Nephron (organoid): ENCODE measurements around the gene GCLM.
A peak's percentile ranks its signal among the peaks of the same experiment; 100 is the strongest.
"Not testable (repeated sequence)": the region's sequence is repeated elsewhere in the genome, so short reads cannot be mapped to it uniquely, and the experiment has no call there.

Source experiments
- H3K27ac Mint-ChIP-seq, 3 experiments: 2 replicates each; pipeline ENCODE4 v1.8.0; 2020; ENCODE audit warnings: mixed read lengths in 3 of 3, mild to moderate bottlenecking in 2 of 3, moderate library complexity in 1 of 3
- H3K27me3 Mint-ChIP-seq: 2 replicates; pipeline ENCODE4 v1.8.0; 2021; ENCODE audit warnings: low read depth, mild to moderate bottlenecking, moderate library complexity, mixed read lengths
- H3K36me3 Mint-ChIP-seq: 2 replicates; pipeline ENCODE4 v1.8.0; 2020; ENCODE audit warnings: low read depth, mixed read lengths
- H3K4me1 Mint-ChIP-seq: 2 replicates; pipeline ENCODE4 v1.8.0; 2020; ENCODE audit warnings: mixed read lengths
- H3K4me3 Mint-ChIP-seq, 3 experiments: 2 replicates each; pipeline ENCODE4 v1.8.0; 2020; ENCODE audit warnings: mild to moderate bottlenecking in 3 of 3, mixed read lengths in 3 of 3, moderate library complexity in 2 of 3
- H3K9me3 Mint-ChIP-seq: 2 replicates; pipeline ENCODE4 v1.8.0; 2020; ENCODE audit warnings: mixed read lengths
- TF ChIP-seq, protein P1 (sequence below), 3 experiments: fragments of 200-600 bp; sonication (generic); IDR thresholded peaks; one replicate each; pipeline ENCODE4 v1.5.0; 2021; ENCODE audit warnings: antibody characterized with exemption in 3 of 3; ENCODE audit not compliant: unreplicated experiment in 3 of 3

GCLM gene

DNA sequence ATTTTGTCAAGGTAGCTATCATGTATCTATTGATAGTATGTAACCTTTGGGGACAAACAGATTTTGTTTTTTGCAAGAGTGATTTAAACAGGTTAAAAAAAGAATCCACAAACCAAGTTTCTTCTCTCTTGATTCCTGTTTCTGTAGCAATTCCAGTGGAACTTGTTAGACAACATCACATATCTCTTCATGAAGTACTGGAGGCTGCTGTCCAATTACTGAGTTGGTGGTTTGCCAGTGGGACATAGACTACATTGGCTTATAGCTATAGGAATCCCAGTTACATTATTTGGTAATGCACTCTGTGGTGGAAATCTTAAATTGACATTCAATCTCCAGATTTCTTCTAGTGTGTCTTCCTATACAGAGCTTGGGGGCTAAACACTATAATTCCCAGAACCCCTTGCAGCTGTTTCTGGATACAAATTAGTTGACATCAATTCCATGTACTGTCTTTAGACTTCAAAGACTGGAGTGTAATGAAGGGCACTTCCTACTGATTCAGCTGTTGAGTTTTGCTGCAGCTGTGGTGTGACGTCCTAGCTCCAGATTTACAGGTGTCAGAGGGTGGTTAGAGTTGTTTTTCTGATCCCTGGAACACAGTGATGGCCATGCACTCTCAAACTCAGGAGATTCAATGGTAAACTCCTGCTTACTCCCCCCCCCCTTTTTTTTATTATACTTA is 29.4 kb upstream of the GCLM start:
- Mint-ChIP-seq H3K36me3 (no peaks in the 10 kb centered on the region), H3K27ac (no peak overlapping the region), H3K4me1 (no peaks in the 10 kb centered on the region), H3K4me3 (no peak overlapping the region), H3K9me3 (peaks cover 22% of the 10 kb centered on the region), H3K27me3 (no peaks in the 10 kb centered on the region)
- TF ChIP-seq, protein P1, sequence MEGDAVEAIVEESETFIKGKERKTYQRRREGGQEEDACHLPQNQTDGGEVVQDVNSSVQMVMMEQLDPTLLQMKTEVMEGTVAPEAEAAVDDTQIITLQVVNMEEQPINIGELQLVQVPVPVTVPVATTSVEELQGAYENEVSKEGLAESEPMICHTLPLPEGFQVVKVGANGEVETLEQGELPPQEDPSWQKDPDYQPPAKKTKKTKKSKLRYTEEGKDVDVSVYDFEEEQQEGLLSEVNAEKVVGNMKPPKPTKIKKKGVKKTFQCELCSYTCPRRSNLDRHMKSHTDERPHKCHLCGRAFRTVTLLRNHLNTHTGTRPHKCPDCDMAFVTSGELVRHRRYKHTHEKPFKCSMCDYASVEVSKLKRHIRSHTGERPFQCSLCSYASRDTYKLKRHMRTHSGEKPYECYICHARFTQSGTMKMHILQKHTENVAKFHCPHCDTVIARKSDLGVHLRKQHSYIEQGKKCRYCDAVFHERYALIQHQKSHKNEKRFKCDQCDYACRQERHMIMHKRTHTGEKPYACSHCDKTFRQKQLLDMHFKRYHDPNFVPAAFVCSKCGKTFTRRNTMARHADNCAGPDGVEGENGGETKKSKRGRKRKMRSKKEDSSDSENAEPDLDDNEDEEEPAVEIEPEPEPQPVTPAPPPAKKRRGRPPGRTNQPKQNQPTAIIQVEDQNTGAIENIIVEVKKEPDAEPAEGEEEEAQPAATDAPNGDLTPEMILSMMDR (IDR thresholded peaks at IDR 0.05; ENCODE audit: unreplicated experiment in 3 of 3): no peak

GRCh38 chr1:93937997-93938396 is 28.8 kb upstream of the GCLM start:
- Mint-ChIP-seq H3K4me1 (no peaks in the 10 kb centered on the region), H3K36me3 (no peaks in the 10 kb centered on the region), H3K27ac (no peak overlapping the region), H3K4me3 (no peak overlapping the region), H3K27me3 (no peaks in the 10 kb centered on the region), H3K9me3 (peaks cover 22% of the 10 kb centered on the region)
- TF ChIP-seq, protein P1 (IDR thresholded peaks at IDR 0.05; ENCODE audit: unreplicated experiment in 3 of 3): no peak

DNA sequence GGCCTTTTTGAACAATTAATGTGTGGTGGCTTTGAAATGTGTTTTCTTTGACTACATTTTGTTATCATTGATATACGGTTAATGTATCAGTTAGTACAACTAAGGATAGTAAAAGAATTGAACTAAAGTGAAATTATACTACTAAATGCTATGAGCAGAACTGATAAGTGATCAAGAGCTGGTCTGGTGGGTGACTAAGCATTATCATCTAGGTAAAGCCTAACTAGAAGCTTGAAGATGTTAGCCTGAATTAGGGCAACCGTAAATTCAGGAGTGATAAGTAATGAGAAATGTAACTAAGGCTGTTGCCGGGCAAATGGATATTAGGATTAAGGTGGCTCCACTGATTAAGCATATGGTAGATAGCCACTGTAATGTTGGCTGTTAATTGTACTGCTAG is 16.0 kb upstream of the GCLM start:
- Mint-ChIP-seq H3K36me3 (no peaks in the 10 kb centered on the region), H3K4me3 (no peak overlapping the region), H3K27ac (no peak overlapping the region), H3K9me3 (peaks cover 7% of the 10 kb centered on the region), H3K4me1 (no peaks in the 10 kb centered on the region), H3K27me3 (peaks cover 3% of the 10 kb centered on the region)
- TF ChIP-seq, protein P1 (IDR thresholded peaks at IDR 0.05; ENCODE audit: unreplicated experiment in 3 of 3): no peak

DNA sequence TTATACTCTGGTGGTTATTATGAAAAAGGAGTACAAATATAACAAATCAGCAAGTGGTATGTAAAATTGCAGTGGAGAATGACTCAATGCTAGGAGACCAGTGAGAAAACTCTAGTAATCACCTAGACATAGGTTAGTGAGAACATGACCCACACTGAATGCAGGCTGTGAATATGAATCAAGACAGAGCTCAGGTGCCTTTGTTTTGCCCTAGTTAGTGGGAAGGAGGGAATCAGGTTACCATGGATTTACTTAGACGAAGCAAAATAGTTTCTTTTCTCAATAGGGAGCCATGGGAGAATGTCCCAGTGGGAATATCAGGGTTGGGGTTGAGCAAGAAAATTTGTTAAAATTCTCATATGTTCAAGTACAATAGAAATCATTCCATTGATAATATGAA is 10.6 kb upstream of the GCLM start:
- Mint-ChIP-seq H3K4me3 (no peak overlapping the region), H3K27ac (no peak overlapping the region), H3K9me3 (peaks cover 8% of the 10 kb centered on the region), H3K4me1 (no peaks in the 10 kb centered on the region), H3K36me3 (no peaks in the 10 kb centered on the region), H3K27me3 (peaks cover 4% of the 10 kb centered on the region)
- TF ChIP-seq, protein P1 (IDR thresholded peaks at IDR 0.05; ENCODE audit: unreplicated experiment in 3 of 3): no peak

DNA sequence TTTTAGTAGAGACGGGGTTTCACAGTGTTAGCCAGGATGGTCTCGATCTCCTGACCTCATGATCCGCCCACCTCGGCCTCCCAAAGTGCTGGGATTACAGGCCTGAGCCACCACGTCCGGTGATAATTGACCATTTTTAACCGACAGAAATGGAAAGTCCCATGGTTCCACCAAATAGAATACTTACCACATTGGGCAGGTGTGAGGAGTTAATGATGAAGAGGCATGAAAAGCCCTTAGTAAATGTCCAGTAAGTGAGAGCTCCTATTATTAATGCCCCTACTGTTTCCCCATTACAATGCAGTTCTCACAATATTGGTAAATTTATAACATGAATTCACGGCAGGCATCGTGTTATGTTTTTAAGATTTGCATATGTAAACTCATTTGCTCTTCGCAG is 8.1 kb upstream of the GCLM start:
- TF ChIP-seq, protein P1 (IDR thresholded peaks at IDR 0.05; ENCODE audit: unreplicated experiment in 3 of 3): no peak
- Mint-ChIP-seq H3K9me3 (peaks cover 15% of the 10 kb centered on the region), H3K4me1 (no peaks in the 10 kb centered on the region), H3K36me3 (no peaks in the 10 kb centered on the region), H3K4me3 (no peak overlapping the region), H3K27ac (no peak overlapping the region), H3K27me3 (peaks cover 22% of the 10 kb centered on the region)

DNA sequence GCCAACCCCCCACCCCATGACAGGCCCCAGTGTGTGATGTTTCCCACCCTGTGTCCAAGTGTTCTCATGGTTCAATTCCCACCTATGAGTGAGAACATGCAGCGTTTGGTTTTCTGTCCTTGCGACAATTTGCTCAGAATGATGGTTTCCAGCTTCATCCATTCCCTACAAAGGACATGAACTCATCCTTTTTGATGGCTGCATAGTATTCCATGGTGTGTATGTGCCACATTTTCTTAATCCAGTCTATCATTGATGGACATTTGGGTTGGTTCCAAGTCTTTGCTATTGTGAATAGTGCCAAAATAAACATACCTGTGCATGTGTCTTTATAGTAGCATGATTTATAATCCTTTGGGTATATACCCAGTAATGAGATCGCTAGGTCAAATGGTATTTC is 1.6 kb upstream of the GCLM start:
- Mint-ChIP-seq H3K9me3 (peaks cover 21% of the 10 kb centered on the region), H3K4me1 (peaks cover 11% of the 10 kb centered on the region), H3K4me3 (peak overlapping the region in 2 of 3 experiments; percentile 13 to 30), H3K27me3 (peaks cover 26% of the 10 kb centered on the region)
- H3K36me3 Mint-ChIP-seq, H3K27ac Mint-ChIP-seq: not testable (repeated sequence)
